Smooth muscle cell of the coronary artery (primary cell): ENCODE results near the gene FAM110D. TPM values are rescaled to one million over a fixed set of nuclear protein-coding genes. Genes with fewer than 3 reads are reported as not detected.

Experiments used
- total RNA-seq: library from RNA; depleted of rRNA; stranded (reverse); fragments of >200 nt; gene quantifications from 2 replicates; pipeline ENCODE4 v1.2.3, GENCODE V29; 2014; ENCODE audit warnings: low replicate concordance

FAM110D gene
- under 0.01 and 0.08 TPM in 2 replicates for total RNA-seq

GRCh38 chr1:26158908-26159742, at the start of gene FAM110D:
FAM110D (plus strand) TSS chr1:26159079; CDS start chr1:26161292, 2,213 bp downstream.

GRCh38 chr1:26111530-26112406, 47.1 kb upstream of the FAM110D start, which contains the start of gene PDIK1L:
PDIK1L (plus strand) TSS chr1:26111824; CDS start chr1:26114309, 2,485 bp downstream.

DNA sequence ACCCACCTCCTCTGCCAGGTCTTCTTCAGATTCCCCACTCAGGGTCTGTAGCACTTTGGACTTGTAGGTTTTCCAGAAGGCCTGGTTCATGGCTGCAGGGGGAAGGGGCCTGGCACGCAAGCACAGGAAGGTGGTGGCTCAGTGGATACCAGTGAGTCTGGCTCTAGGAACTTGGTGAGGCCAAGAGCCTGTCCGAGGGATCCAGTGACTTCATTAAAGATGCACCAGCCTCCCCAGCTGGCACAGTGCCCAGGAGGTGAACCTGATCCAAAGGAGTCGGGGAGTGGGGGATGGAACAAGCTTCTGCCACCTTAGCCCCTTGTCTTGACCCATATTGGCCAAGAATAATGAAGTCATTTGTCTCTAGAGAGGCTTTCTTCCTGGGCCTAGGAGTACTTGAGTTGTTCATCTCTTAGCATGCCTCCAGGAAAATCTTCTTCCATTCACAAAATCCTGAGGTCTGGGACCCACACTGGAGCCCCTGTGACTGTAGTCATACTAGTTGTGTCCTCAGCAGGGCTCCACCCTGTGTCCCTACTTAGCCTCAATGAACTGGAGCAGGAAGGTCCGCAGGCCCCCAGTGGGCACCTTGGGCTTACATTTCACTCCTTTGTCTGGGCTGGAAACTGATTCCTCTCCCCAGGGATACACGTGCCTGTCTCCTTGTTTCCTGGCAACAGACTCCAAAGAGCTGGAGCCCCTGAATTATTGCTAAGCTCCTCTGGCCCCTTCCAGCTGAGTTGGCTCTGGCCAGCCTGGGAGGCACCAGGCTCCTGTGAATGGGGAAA, 9.7 kb downstream of the FAM110D start, which contains the start of gene C1orf232:
TSS of gene C1orf232 (minus strand) at position 554 of the 788 bp plus-strand sequence. CDS start at position 90, 464 bp downstream.

DNA sequence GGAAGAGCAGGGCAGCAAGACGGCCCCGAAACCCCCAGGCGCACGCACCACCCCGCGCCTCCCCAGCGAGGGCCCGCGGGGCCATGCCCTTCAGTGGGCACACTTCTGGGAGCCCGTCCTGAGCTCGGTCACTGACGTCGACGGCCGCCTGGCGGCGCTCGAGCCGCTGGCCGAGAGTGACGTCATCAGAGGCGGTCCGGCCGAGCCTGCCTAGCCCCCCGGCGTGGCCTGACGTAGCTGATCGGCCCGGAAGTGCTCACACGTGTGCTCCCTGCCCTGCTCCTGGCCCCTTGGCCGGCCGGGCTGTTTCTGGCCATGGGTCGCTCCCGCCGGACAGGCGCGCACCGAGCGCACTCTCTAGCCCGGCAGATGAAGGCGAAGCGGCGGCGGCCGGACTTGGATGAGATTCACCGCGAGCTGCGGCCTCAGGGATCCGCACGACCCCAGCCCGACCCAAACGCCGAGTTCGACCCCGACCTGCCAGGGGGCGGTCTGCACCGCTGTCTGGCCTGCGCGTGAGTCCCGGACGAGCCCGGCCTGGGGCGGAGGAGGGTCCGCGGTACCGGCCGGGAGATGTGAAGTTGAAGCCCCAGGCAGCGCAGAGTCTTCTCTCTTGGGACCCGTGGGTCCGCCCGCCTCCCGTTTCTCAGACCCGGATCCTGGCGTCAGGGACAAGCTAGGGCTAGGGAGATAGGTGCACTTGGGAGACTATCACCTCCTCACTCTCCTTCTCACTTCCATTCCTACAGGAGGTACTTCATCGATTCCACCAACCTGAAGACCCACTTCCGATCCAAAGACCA, 11.0 kb downstream of the FAM110D start, which contains the start of gene ZNF593:
TSS of gene ZNF593 (plus strand) at position 240 of the 803 bp plus-strand sequence. CDS start at position 316, 76 bp downstream.

DNA sequence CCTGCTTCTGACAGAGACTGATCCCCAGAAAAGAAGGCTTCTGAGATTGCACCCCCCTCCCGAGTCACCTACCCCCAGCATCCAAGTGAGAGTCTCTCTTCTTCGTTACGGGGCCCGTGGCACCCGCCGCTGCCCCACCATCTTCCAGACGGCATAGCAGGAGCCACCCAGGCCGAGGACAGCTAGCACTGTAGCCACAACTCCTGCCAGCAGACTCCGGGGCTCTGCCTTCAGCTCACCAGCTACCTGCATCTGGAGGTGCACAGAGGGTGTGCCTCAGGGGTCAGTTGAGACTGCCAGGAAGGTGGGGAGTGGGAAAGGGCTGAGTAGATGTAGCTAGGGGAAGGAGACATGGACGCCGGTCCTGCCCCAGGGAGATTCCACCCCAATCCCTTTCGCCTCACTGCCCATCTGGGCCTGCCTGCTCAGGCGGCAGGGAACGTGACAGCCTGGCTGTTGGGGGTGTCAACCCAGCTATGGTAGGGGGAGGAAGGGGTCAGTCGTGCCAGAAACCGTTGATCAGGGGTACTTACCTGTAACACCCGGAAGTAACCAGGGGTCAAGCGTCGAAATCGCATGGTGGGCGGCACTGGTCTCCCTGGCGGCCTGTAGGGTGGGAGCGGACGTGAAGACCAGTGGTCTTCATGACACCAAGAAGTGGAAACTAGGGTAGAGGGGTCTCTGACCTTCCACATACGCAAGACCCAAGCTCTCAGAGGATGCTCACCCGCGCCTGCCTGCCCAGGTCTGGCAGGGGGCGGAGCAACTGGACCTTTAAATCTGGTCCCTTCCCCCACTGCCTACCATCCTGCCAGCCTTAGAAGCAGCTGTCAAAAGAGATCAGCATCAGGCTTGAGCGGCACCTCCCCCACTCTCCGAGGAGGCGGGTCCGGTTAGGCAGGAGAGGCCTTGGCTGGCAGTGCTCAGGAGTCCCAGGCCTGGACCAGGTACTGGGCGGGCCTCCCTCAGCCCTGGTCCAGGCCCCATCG, 12.5 kb downstream of the FAM110D start, which contains the start of gene ZNF593OS:
TSS of gene ZNF593OS (minus strand) at position 749 of the 989 bp plus-strand sequence. CDS start at position 578, 171 bp downstream.

DNA sequence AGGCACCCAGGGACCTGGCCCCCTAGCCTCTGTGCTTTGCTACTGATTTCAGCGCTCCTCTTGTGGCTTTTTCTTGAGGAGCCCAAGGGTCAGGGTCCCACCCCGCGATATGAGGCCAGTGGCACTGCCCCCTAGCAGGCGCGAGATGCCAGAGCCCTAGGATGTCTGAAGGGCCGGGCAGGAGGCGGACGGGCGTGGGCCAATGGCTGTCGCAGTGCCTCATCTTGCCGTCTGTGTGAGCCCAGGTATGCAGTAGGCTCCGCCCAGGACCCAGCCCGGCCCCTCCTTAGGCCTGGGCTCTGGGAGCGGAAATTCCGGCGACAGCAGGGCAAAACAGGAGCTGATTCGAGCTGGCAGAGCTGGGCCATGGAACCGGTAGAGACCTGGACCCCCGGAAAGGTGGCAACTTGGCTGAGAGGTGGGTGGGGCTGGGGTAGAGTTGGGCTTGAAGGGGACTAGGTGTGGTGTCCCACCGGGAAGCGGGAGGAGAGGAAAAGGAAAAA, 18.4 kb downstream of the FAM110D start, which contains the start of gene CNKSR1:
TSS of gene CNKSR1 (plus strand) at position 310 of the 503 bp plus-strand sequence. CDS start at position 367, 57 bp downstream.

GRCh38 chr1:26190373-26190987, 31.6 kb downstream of the FAM110D start, which contains the start of gene CATSPER4:
CATSPER4 (plus strand) TSS chr1:26190602; CDS start chr1:26190628, 26 bp downstream.

Other genes with a start within 250 kb of the FAM110D start
- 5.0 and 7.0 TPM in 2 replicates for gene PAFAH2, start 161.0 kb upstream of the FAM110D start, total RNA-seq
- 0.15 and 0.23 TPM in 2 replicates for gene EXTL1, start 137.3 kb upstream of the FAM110D start, total RNA-seq
- gene SLC30A2, start 113.0 kb upstream of the FAM110D start, total RNA-seq, result not detected in 2 replicates
- gene TRIM63, start 91.4 kb upstream of the FAM110D start, total RNA-seq, result 0.82 TPM in 1 of 2 replicates, not detected in the other
- 2.9 TPM in 2 replicates for gene PDIK1L, start 47.3 kb upstream of the FAM110D start, total RNA-seq
- not detected in 2 replicates for gene C1orf232, start 9.9 kb downstream of the FAM110D start, total RNA-seq
- 11.2 and 41.5 TPM in 2 replicates for gene ZNF593, start 10.8 kb downstream of the FAM110D start, total RNA-seq
- not detected in 2 replicates for gene ZNF593OS, start 12.8 kb downstream of the FAM110D start, total RNA-seq
- 0.08 TPM in 1 of 2 replicates, not detected in the other for gene CNKSR1, start 18.4 kb downstream of the FAM110D start, total RNA-seq
- gene CATSPER4, start 31.5 kb downstream of the FAM110D start, total RNA-seq, result not detected in 2 replicates
- gene CEP85, start 75.1 kb downstream of the FAM110D start, total RNA-seq, result 2.3 and 6.5 TPM in 2 replicates
- gene SH3BGRL3, start 121.0 kb downstream of the FAM110D start, total RNA-seq, result 19.7 and 34.2 TPM in 2 replicates
- 2.8 and 4.9 TPM in 2 replicates for gene UBXN11, start 147.6 kb downstream of the FAM110D start, total RNA-seq
- not detected in 2 replicates for gene CD52, start 158.9 kb downstream of the FAM110D start, total RNA-seq
- gene CRYBG2, start 195.1 kb downstream of the FAM110D start, total RNA-seq, result not detected in 2 replicates
- not detected in 2 replicates for gene ZNF683, start 213.7 kb downstream of the FAM110D start, total RNA-seq